ENCODE measurements around the gene DOCK4. TPM values are rescaled to one million over a fixed set of nuclear protein-coding genes. Genes with fewer than 3 reads are reported as not detected.
"Not testable (repeated sequence)": the region's sequence is repeated elsewhere in the genome, so short reads cannot be mapped to it uniquely, and the experiment has no call there.

Gene DOCK4
- polyA plus RNA-seq, 1 donor, result 7.5 TPM

- no peak for DNase-seq (ENCODE audit: low read depth)
These were observed 252.1 kb downstream of the DOCK4 start for GRCh38 chr7:111954056-111954455.

GRCh38 chr7:111953611-111954010 is 252.6 kb downstream of the DOCK4 start:
- DNase-seq (ENCODE audit: low read depth), result no peak

GRCh38 chr7:111952783-111953182 is 253.4 kb downstream of the DOCK4 start:
- DNase-seq (ENCODE audit: low read depth), result no peak

GRCh38 chr7:111951052-111951451 is 255.1 kb downstream of the DOCK4 start:
- no peak for DNase-seq (ENCODE audit: low read depth)

- DNase-seq (ENCODE audit: low read depth), result no peak
These were observed 263.6 kb downstream of the DOCK4 start for GRCh38 chr7:111942450-111943081.

GRCh38 chr7:111937163-111937562 is 269.0 kb downstream of the DOCK4 start:
- no peak for DNase-seq (ENCODE audit: low read depth)

GRCh38 chr7:111933609-111934008 is 272.6 kb downstream of the DOCK4 start:
- DNase-seq (ENCODE audit: low read depth), result no peak

GRCh38 chr7:111931958-111932357 is 274.2 kb downstream of the DOCK4 start:
- no peak for DNase-seq (ENCODE audit: low read depth)

- no peak for DNase-seq (ENCODE audit: low read depth)
These were observed 275.1 kb downstream of the DOCK4 start for GRCh38 chr7:111931016-111931517.

- no peak for DNase-seq (ENCODE audit: low read depth)
These were observed 276.9 kb downstream of the DOCK4 start for GRCh38 chr7:111929264-111929663.

- no peak for DNase-seq (ENCODE audit: low read depth)
These were observed 278.7 kb downstream of the DOCK4 start for GRCh38 chr7:111927353-111928019.

- no peak for DNase-seq (ENCODE audit: low read depth)
These were observed 285.9 kb downstream of the DOCK4 start for GRCh38 chr7:111920329-111920728.

- DNase-seq (ENCODE audit: low read depth), result no peak
These were observed 286.5 kb downstream of the DOCK4 start for GRCh38 chr7:111919631-111920179.

GRCh38 chr7:111919164-111919563 is 287.0 kb downstream of the DOCK4 start:
- no peak for DNase-seq (ENCODE audit: low read depth)

- DNase-seq (ENCODE audit: low read depth), result no peak
These were observed 287.7 kb downstream of the DOCK4 start for GRCh38 chr7:111918461-111918860.

GRCh38 chr7:111917404-111917803 is 288.8 kb downstream of the DOCK4 start:
- DNase-seq (ENCODE audit: low read depth), result not testable (repeated sequence)

GRCh38 chr7:111914291-111914690 is 291.9 kb downstream of the DOCK4 start:
- DNase-seq (ENCODE audit: low read depth), result no peak

GRCh38 chr7:111911166-111911961 is 294.8 kb downstream of the DOCK4 start:
- DNase-seq (ENCODE audit: low read depth), result no peak

- DNase-seq (ENCODE audit: low read depth), result no peak
These were observed 295.5 kb downstream of the DOCK4 start for GRCh38 chr7:111910656-111911055.

- not testable (repeated sequence) for DNase-seq (ENCODE audit: low read depth)
These were observed 297.5 kb downstream of the DOCK4 start for GRCh38 chr7:111908673-111909072.

GRCh38 chr7:111903797-111904196 is 302.4 kb downstream of the DOCK4 start:
- no peak for DNase-seq (ENCODE audit: low read depth)

- DNase-seq (ENCODE audit: low read depth), result no peak
These were observed 303.2 kb downstream of the DOCK4 start for GRCh38 chr7:111903016-111903415.
